GM12875 (cell line): ENCODE results near the gene C12orf76.
"Not testable (repeated sequence)": the region's sequence is repeated elsewhere in the genome, so short reads cannot be mapped to it uniquely, and the experiment has no call there.

Source experiments
- H3K4me3 ChIP-seq: one replicate; pipeline ENCODE4 v1.5.1; 2011; ENCODE audit warnings: low read depth, low read length, control low read depth
- TF ChIP-seq, protein P1 (sequence below): IDR thresholded peaks from 2 replicates; pipeline ENCODE4 v1.5.1; 2011; ENCODE audit warnings: low read depth, mild to moderate bottlenecking, control low read depth, inconsistent platforms, low read length, moderate library complexity, borderline replicate concordance; ENCODE audit not compliant: insufficient read depth

Gene C12orf76

GRCh38 chr12:110071967-110072366 lies 23.6 kb upstream of the C12orf76 start:
- TF ChIP-seq, protein P1, sequence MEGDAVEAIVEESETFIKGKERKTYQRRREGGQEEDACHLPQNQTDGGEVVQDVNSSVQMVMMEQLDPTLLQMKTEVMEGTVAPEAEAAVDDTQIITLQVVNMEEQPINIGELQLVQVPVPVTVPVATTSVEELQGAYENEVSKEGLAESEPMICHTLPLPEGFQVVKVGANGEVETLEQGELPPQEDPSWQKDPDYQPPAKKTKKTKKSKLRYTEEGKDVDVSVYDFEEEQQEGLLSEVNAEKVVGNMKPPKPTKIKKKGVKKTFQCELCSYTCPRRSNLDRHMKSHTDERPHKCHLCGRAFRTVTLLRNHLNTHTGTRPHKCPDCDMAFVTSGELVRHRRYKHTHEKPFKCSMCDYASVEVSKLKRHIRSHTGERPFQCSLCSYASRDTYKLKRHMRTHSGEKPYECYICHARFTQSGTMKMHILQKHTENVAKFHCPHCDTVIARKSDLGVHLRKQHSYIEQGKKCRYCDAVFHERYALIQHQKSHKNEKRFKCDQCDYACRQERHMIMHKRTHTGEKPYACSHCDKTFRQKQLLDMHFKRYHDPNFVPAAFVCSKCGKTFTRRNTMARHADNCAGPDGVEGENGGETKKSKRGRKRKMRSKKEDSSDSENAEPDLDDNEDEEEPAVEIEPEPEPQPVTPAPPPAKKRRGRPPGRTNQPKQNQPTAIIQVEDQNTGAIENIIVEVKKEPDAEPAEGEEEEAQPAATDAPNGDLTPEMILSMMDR: no peak
- no peak overlapping the region for H3K4me3 ChIP-seq

DNA sequence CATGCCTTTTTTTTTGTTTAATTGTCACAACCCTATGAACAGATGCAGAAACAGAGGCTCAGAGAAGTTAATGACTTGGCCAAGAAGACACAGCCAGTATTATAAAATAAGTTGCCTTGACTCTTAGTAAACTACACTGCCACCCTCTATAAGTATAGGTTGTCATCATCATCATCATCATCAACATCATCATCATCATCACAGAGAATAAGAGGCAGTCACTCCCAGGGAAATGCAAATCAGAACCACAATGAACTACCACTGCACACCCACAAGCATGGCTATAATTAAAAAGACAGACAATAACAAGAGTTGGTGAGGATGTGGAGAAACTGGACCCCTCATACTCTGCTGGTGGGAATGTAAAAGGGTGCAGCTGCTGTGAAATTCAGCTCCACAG lies 23.2 kb upstream of the C12orf76 start:
- no peak overlapping the region for H3K4me3 ChIP-seq
- TF ChIP-seq, protein P1: no peak

DNA sequence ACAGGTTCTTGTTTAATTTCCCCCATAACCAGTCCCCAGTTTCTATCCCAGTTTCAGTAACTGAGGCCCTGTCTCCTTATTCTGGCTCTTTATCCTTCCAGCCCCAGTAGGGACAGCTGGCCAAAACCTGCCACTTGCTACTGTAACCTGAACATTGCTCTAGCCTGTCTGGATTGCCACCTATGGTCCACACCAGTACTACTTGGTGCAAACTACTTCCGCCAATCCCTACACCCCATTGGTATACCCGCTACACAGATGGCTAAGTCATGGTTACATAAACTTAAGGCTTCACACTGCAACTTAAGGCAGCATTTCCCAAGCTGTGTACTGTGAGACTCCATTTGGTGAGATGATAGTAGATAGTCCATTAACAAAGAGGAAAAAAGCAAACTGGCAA lies 20.3 kb upstream of the C12orf76 start:
- TF ChIP-seq, protein P1: no peak
- H3K4me3 ChIP-seq: no peak overlapping the region

DNA sequence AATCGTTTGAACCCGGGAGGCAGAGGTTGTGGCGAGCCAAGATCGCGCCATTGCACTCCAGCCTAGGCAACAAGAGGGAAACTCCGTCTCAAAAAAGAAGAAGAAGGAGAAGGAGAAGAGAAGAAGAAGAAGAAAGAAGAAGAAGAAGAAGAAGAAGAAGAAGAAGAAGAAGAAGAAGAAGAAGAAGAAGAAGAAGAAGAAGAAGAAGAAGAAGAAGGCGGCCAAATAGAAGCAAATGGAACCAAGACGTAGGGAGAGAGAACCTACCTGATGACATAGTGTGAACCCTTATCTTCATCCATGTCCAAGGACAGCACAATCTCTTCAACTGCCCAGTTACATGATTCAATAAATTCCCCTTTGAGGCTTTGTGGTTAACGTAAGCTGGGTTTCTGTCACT lies 19.8 kb upstream of the C12orf76 start:
- H3K4me3 ChIP-seq: not testable (repeated sequence)

- TF ChIP-seq, protein P1: no peak
Measured at GRCh38 chr12:110067531-110067930, 19.2 kb upstream of the C12orf76 start.

GRCh38 chr12:110065540-110065939 lies 17.2 kb upstream of the C12orf76 start:
- TF ChIP-seq, protein P1: no peak
- no peak overlapping the region for H3K4me3 ChIP-seq

More at GRCh38 chr12:110067531-110067930, 19.2 kb upstream of the C12orf76 start:
- H3K4me3 ChIP-seq: no peak overlapping the region

- H3K4me3 ChIP-seq: no peak overlapping the region
- TF ChIP-seq, protein P1: no peak
Measured at GRCh38 chr12:110062241-110062640, 13.9 kb upstream of the C12orf76 start.

- TF ChIP-seq, protein P1: no peak
- no peak overlapping the region for H3K4me3 ChIP-seq
Measured at GRCh38 chr12:110059651-110060000, 11.3 kb upstream of the C12orf76 start.
